IMR-90 (cell line): ENCODE measurements around the gene CITED4.

ENCODE experiments used
- CEBPB ChIP-seq: IDR thresholded peaks from 2 replicates; pipeline ENCODE4 v1.6.1; 2012; ENCODE audit warnings: low read depth, low read length, improper control_type of control experiment
- FOS ChIP-seq: fragments of 150-350 bp; IDR thresholded peaks from 2 replicates; pipeline ENCODE4 v1.6.1; 2016; ENCODE audit warnings: low read depth, low read length
- MAFK ChIP-seq: IDR thresholded peaks from 2 replicates; pipeline ENCODE4 v1.6.1; 2012; ENCODE audit warnings: low read depth, low read length, improper control_type of control experiment
- MAZ ChIP-seq: IDR thresholded peaks from 2 replicates; pipeline ENCODE4 v1.6.1; 2012; ENCODE audit warnings: low read depth, mild to moderate bottlenecking, low read length, improper control_type of control experiment, moderate library complexity, borderline replicate concordance
- MXI1 ChIP-seq: IDR thresholded peaks from 2 replicates; pipeline ENCODE4 v1.6.1; 2012; ENCODE audit warnings: low read depth, mild to moderate bottlenecking, low read length, moderate library complexity, borderline replicate concordance
- NFE2L2 ChIP-seq: fragments of 150-350 bp; IDR thresholded peaks from 2 replicates; pipeline ENCODE4 v1.6.1; 2016; ENCODE audit warnings: low read depth, mild to moderate bottlenecking, low read length
- POLR2A ChIP-seq: IDR thresholded peaks from 2 replicates; pipeline ENCODE4 v1.6.1; 2012; ENCODE audit warnings: mild to moderate bottlenecking, low read depth, low read length
- RFX5 ChIP-seq: IDR thresholded peaks from 2 replicates; pipeline ENCODE4 v1.8.0; 2012; ENCODE audit warnings: low read depth, mild to moderate bottlenecking, low read length, moderate library complexity
- SMC3 ChIP-seq: fragments of 150-350 bp; IDR thresholded peaks from 2 replicates; pipeline ENCODE4 v1.6.1; 2016; ENCODE audit warnings: low read depth, mild to moderate bottlenecking, antibody characterized with exemption, low read length, moderate library complexity
- TF ChIP-seq, protein P1 (sequence below): conservative IDR thresholded peaks from 2 replicates; pipeline ENCODE4 v1.5.1; 2012; ENCODE audit warnings: mild to moderate bottlenecking, low read depth, low read length, improper control_type of control experiment
- TF ChIP-seq, protein P2 (sequence below): fragments of 150-350 bp; IDR thresholded peaks from 2 replicates; pipeline ENCODE4 v1.6.1; 2016; ENCODE audit warnings: low read depth, mild to moderate bottlenecking, low read length, moderate library complexity, borderline replicate concordance

DNA sequence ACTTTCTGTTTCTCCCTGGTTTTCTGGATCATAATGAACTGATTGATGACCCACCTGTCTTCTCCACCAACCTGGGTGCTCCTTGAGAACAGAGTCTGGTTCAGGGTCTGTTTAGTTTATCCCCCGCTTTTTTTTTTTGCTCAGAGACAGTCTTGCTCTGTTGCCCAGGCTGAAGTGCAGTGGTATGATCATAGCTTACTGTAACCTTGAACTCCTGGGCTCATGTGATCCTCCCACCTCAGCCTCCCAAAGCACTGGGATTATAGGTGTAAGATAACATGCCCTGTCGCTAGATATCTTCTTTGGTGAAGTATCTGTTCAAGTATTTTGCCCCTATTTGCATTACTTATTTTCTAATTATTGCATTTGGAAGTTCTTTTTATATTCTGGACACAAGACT, 30.2 kb upstream of the CITED4 start:
- TF ChIP-seq, protein P1, sequence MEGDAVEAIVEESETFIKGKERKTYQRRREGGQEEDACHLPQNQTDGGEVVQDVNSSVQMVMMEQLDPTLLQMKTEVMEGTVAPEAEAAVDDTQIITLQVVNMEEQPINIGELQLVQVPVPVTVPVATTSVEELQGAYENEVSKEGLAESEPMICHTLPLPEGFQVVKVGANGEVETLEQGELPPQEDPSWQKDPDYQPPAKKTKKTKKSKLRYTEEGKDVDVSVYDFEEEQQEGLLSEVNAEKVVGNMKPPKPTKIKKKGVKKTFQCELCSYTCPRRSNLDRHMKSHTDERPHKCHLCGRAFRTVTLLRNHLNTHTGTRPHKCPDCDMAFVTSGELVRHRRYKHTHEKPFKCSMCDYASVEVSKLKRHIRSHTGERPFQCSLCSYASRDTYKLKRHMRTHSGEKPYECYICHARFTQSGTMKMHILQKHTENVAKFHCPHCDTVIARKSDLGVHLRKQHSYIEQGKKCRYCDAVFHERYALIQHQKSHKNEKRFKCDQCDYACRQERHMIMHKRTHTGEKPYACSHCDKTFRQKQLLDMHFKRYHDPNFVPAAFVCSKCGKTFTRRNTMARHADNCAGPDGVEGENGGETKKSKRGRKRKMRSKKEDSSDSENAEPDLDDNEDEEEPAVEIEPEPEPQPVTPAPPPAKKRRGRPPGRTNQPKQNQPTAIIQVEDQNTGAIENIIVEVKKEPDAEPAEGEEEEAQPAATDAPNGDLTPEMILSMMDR = no peak
- TF ChIP-seq MXI1 (no peak), POLR2A (no peak), MAZ (no peak), CEBPB (no peak), NFE2L2 (no peak), RFX5 (no peak), FOS (no peak), MAFK (no peak), SMC3 (no peak)
- TF ChIP-seq, protein P2, sequence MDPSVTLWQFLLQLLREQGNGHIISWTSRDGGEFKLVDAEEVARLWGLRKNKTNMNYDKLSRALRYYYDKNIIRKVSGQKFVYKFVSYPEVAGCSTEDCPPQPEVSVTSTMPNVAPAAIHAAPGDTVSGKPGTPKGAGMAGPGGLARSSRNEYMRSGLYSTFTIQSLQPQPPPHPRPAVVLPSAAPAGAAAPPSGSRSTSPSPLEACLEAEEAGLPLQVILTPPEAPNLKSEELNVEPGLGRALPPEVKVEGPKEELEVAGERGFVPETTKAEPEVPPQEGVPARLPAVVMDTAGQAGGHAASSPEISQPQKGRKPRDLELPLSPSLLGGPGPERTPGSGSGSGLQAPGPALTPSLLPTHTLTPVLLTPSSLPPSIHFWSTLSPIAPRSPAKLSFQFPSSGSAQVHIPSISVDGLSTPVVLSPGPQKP = no peak
